ENCODE measurements around the gene DLGAP1.

Gene DLGAP1

DNA sequence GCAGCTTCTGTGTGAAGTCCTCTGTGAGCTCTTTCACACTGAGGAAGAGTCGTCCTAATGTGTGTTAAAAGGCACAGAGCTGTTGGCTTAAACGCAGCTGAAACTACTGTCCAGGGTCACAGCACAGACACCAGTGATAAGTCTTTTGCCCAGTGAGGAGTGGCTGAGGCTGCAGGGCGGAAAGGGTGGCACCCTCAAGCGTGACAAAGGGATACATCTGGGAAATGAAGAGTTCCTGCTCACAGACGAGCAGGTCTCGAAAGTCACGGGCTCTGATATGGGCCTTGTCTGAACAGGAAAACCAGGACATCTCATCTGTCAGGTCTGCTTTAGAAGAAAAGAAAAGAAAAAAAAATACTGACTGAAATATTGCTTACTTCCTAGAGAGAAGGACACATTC is 968.6 kb downstream of the DLGAP1 start:
- Histone ChIP-seq H3K4me2 (ENCODE audit: low read depth, low read length, poor library complexity, severe bottlenecking) (no peak overlapping the region), H3K9me3 (ENCODE audit: insufficient read depth, low read length) (no peaks in the 10 kb centered on the region), H3K27ac (ENCODE audit: low read depth, low read length) (no peak overlapping the region), H3K79me2 (ENCODE audit: insufficient read depth, low read length) (no peaks in the 10 kb centered on the region), H3K9me2 (replicated peaks; ENCODE audit: insufficient read depth, low read length) (no peaks in the 10 kb centered on the region), H3F3A (ENCODE audit: insufficient read depth) (no peaks in the 10 kb centered on the region), H3K4me3 (ENCODE audit: insufficient read depth, low read length, poor library complexity, severe bottlenecking) (no peak overlapping the region), H4K20me1 (ENCODE audit: low read depth, low read length) (no peaks in the 10 kb centered on the region), H3K36me3 (ENCODE audit: low read length) (no peaks in the 10 kb centered on the region), H2AFZ (ENCODE audit: low read depth, low read length, severe bottlenecking) (no peak overlapping the region), H3K27me3 (ENCODE audit: low read length) (no peaks in the 10 kb centered on the region), H3K9ac (ENCODE audit: low read length) (no peak overlapping the region)
- no peak for TF ChIP-seq EZH2phosphoT487 (conservative IDR thresholded peaks at IDR 0.05; ENCODE audit: low read length)
- TF ChIP-seq, protein P1, sequence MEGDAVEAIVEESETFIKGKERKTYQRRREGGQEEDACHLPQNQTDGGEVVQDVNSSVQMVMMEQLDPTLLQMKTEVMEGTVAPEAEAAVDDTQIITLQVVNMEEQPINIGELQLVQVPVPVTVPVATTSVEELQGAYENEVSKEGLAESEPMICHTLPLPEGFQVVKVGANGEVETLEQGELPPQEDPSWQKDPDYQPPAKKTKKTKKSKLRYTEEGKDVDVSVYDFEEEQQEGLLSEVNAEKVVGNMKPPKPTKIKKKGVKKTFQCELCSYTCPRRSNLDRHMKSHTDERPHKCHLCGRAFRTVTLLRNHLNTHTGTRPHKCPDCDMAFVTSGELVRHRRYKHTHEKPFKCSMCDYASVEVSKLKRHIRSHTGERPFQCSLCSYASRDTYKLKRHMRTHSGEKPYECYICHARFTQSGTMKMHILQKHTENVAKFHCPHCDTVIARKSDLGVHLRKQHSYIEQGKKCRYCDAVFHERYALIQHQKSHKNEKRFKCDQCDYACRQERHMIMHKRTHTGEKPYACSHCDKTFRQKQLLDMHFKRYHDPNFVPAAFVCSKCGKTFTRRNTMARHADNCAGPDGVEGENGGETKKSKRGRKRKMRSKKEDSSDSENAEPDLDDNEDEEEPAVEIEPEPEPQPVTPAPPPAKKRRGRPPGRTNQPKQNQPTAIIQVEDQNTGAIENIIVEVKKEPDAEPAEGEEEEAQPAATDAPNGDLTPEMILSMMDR (IDR thresholded peaks at IDR 0.05; ENCODE audit: insufficient read depth, low read length, poor library complexity, severe bottlenecking): no peak

DNA sequence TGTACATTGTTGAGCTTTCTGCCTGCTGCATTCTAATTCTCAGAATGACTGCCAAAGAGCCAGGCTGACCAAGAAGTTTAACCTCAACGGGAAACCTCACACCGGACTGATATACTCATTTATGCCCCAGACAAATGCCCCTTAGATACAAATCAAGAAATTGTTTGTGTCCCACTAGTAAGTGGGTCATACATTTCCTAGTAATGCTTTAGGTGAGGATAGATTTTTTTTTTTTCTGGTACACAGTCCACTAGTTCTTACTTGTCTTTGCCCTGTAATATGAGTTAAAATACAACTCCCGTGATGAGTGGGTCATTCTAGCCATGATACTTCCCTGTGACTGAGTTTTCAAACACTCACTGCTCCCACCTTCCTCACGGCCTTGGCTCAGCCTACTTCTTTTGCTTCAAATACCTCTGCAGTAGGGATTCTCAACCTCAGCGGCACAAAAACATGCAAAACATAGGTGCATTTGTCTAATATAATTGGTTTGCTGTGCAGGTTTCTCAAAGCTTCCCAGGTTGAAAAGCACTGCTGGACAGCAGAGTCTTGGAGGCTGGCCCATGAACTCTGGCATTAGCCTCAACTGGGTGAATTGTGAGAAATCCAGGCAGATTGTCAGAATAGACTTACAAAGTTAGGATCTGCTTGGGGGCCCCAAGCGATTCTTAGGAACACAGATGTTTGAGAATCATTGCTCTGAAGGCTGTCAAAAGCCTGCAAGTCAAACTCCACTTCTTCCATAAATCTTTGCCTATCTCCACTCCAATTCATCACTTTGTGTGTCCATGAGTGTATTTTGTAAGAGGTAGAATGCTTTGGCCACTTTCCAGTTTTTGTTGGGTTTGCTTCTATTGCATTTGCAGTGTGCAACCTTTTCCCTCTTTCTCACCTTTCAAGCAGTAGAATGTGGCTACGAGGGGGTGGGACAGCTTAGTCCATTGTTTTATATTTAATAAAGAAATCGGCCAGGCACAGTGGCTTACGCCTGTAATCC is 969.7 kb downstream of the DLGAP1 start:
- H3K9me2 ChIP-seq (replicated peaks; ENCODE audit: insufficient read depth, low read length): no peaks in the 10 kb centered on the region
- no peak overlapping the region for H2AFZ ChIP-seq (ENCODE audit: low read depth, low read length, severe bottlenecking)
- H3K9ac ChIP-seq (ENCODE audit: low read length): no peak overlapping the region
- no peak overlapping the region for H3K27ac ChIP-seq (ENCODE audit: low read depth, low read length)
- H3K4me3 ChIP-seq (ENCODE audit: insufficient read depth, low read length, poor library complexity, severe bottlenecking): no peak overlapping the region
- no peaks in the 10 kb centered on the region for H3K9me3 ChIP-seq (ENCODE audit: insufficient read depth, low read length)
- TF ChIP-seq, protein P1 (IDR thresholded peaks at IDR 0.05; ENCODE audit: insufficient read depth, low read length, poor library complexity, severe bottlenecking): no peak
- no peak for TF ChIP-seq EZH2phosphoT487 (conservative IDR thresholded peaks at IDR 0.05; ENCODE audit: low read length)
- H3K27me3 ChIP-seq (ENCODE audit: low read length): no peaks in the 10 kb centered on the region
- no peaks in the 10 kb centered on the region for H3K36me3 ChIP-seq (ENCODE audit: low read length)
- no peak overlapping the region for H3K4me2 ChIP-seq (ENCODE audit: low read depth, low read length, poor library complexity, severe bottlenecking)
- H3K79me2 ChIP-seq (ENCODE audit: insufficient read depth, low read length): no peaks in the 10 kb centered on the region
- no peaks in the 10 kb centered on the region for H3F3A ChIP-seq (ENCODE audit: insufficient read depth)
- H4K20me1 ChIP-seq (ENCODE audit: low read depth, low read length): no peaks in the 10 kb centered on the region

DNA sequence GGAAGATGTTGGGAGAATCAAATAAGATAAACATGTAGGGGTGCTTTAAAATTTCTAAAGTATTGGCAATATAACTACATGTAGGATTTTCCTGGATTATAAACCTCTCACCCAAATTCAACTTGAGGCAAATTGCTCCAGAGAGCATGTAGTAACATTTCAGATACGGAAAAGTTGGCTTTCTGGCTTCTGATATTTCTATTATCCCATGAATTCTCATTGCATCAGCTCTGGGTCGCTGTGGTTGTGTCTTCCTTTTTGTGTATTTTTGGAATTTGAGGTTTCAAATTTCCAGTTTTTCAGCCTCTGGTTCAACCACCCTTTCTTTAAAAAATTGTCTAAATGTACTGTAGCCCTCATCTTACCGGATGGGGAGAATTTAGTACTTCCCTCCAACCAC is 972.8 kb downstream of the DLGAP1 start:
- H3K79me2 ChIP-seq (ENCODE audit: insufficient read depth, low read length): no peaks in the 10 kb centered on the region
- H3K27ac ChIP-seq (ENCODE audit: low read depth, low read length): no peak overlapping the region
- H3K27me3 ChIP-seq (ENCODE audit: low read length): no peaks in the 10 kb centered on the region
- no peaks in the 10 kb centered on the region for H3K9me3 ChIP-seq (ENCODE audit: insufficient read depth, low read length)
- no peaks in the 10 kb centered on the region for H3F3A ChIP-seq (ENCODE audit: insufficient read depth)
- no peak for TF ChIP-seq EZH2phosphoT487 (conservative IDR thresholded peaks at IDR 0.05; ENCODE audit: low read length)
- TF ChIP-seq, protein P1 (IDR thresholded peaks at IDR 0.05; ENCODE audit: insufficient read depth, low read length, poor library complexity, severe bottlenecking): no peak
- H3K9ac ChIP-seq (ENCODE audit: low read length): no peak overlapping the region
- no peak overlapping the region for H3K4me3 ChIP-seq (ENCODE audit: insufficient read depth, low read length, poor library complexity, severe bottlenecking)
- H3K36me3 ChIP-seq (ENCODE audit: low read length): no peaks in the 10 kb centered on the region
- no peak overlapping the region for H3K4me2 ChIP-seq (ENCODE audit: low read depth, low read length, poor library complexity, severe bottlenecking)
- H3K9me2 ChIP-seq (replicated peaks; ENCODE audit: insufficient read depth, low read length): no peaks in the 10 kb centered on the region
- no peak overlapping the region for H2AFZ ChIP-seq (ENCODE audit: low read depth, low read length, severe bottlenecking)
- H4K20me1 ChIP-seq (ENCODE audit: low read depth, low read length): no peaks in the 10 kb centered on the region
